GM21619 (cell line): ENCODE data around the gene PPP1CA.

Experiments used
- ATAC-seq: cut with Tn5 transposase; IDR thresholded peaks from one replicate; pipeline ENCODE4 v1.9.1; 2021; ENCODE audit not compliant: unreplicated experiment

Gene PPP1CA

DNA sequence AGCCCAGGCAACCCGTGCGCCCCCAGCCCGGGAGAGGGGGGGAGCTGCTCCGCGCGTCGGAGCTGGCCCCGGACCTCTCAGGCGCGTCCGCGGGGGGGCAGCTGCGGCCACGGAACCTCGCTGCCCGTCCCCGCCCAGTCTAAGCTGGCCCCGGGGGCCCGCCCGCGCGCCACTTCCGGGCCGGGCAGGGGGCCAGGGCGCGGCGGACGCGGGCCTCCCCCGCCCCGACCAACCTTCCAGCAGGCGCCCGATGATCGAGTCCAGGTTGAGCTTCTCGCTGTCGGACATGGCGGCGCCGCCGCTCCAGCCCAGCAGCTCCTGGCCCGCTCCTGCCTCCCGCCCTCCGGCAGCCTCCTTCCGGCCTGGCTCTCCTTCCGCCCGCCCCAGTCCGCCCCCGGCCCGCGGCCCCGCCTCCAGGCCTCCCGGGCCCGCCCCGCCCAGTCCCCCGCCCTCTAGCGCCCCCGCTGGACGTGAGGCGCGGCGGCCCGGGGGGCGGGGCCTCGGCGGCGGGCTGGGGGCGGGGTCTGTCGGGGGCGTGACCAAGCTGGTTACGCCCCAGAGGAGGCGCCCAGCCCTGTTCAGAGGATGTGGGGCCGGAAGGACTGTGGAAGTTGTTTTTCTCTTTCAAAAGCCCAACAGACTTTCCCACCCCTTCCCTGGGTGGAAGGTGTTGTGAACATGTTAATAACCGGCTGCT is at the start of gene PPP1CA:
PPP1CA (minus strand) TSS at position 364 of the 697 bp plus-strand sequence; CDS start at position 288, 76 bp downstream.
- peak; percentile 51 for ATAC-seq

DNA sequence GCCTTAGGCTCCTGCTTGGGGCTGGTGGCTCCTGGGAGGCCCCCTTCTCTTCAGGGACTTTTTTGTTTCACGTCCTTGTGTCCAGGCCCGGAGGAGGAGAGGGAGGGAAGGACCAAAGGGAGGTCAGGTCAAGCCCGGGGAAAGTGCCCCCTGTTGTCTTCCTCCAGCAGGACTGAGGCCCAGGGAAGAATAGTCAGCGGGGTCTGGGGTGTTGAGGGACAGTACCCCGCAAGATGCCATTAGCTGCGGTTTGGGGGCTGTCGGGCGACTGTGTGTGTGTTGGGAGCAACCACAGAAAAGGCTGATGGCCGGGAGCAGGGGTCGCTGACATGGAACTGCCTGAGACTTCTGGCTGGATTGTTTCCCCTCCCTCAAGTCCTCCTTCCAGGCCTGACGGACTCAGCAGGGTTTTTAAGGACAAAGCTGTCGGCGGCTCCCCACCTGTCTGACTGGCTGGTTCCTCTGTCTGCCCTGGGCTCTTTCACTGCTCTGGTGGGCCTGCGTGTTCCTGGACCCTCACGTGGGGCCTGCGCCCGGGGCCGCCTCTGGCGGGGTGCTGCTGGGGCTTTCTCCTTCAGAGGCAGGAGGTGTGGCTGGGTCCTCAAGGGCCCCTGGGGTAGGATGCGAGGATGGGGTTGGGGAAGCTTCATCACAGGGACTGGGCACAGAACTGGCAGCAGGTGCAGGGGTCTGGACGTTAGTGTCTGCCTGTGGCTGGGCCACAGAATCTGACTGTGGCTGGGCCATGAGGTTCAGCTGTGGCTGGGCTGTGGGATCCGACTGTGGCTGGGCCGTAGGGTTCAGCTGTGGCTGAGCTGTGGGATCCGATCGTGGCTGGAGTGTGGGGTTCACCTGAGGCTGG is 49.4 kb upstream of the PPP1CA start:
- ATAC-seq: no peak

DNA sequence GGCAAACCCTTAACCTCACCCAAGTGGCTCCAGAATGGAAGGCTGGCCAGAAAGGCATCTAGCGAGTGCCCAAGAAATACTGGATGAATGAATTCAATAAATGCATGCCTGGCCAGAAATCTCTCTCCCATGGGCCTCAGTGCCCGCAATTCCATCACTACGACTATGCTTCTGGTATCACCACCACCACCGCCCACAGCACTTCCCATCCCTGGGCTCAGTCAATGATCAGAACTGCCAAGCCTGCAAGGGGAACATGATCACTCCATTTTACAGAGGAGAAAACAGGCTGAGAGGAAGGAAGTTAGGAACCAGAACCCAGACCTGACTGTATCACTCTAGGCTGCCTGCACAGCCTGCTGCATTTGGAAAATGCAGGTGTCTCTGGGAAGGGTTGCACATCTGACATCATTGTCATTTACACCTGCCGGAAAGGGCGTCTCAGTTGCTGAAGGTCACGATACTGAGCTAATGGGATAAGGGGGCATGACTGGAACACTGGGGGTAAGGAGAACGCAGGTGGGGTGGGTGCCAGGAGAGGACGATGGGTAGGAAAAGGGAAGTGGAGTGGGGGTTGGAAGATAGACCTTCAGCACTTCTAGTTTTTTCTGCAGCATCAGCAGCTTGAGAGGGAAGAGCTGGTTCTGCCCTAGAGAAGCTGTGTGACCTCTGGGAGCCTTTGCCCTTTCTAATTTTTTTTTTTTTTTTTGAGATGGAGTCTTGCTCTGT is 47.6 kb upstream of the PPP1CA start:
- no peak for ATAC-seq

DNA sequence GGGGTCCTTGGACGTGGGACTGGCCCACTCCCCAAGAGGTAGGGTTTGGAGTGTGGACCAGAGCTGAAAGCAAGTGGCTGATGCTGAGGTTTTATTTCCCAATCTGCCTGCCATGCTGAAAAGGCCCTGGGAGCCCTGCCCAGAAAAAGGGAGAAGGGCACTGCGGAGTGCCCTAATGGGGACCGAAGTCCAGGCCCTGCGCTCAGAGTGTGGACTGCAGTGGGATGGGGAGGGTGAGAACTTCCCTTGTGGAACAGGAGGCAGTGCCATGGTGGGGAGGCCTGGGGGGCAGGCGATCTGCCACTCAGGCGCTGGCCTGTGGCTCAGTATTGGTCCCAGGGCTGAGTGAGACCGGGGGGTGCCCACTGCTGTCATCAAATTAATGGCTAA is 46.6 kb upstream of the PPP1CA start:
- ATAC-seq: no peak

DNA sequence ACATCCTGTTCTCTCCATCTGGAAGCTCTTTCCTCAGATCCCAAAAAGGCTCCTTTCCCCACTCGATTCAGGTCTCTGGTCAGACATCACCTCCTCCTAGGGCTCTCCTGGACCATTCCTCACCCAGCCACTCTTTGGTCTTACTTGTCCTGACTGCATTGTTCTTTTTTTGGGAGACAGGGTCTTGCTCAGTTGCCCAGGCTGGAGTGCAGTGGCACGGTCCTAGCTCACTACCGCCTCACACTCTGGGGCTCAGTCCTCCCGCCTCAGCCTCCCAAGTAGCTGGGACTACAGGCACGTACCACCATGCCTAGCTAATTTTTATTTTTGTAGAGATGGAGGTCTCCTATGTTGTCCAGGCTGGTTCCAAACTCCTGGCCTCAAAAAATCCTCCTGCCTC is 43.9 kb upstream of the PPP1CA start:
- ATAC-seq: no peak

DNA sequence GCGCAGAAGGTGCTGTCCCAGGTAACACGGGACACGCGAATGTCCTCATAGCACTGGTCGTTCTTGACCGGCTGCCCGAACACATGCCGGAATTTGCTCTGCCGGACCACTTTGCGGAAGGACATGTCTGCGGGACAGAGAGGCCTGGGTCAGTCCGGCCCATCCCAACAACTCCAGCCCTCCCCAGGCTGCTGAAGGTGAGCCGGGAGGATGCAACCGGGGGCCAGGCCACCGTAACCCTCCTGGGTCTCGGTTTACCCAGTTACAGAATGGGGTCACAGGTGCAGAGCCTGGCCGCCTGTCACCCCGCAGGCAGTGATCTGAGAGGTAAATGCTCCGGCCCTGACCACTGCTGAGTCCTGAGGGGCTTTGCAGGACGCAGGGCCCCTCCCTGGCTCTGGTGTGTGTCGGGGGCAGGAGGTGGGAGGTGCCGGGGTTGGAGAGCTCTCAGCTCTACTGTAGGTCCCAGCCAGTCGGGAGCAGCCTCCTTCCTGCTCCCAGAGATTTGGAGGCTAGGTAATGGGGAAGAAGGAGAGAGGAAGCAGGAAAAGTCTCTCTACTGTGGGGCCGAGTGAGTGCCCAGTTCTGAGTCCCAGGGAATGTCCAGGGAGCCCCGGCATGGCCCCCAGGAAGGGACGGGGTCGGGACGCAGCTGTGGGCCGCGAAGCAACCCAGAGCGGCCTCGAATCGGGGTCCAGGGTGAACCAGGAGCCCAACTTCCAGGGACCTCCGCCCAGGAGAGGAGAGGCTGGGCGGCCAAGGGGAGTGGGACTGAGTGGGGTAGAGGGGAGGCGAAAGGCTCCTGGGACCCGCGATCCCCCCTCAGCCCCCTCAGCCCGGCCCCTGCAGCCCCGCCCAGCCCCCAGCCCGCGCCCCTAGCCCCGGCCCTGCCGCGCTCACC is 41.1 kb upstream of the PPP1CA start:
- ATAC-seq: no peak

DNA sequence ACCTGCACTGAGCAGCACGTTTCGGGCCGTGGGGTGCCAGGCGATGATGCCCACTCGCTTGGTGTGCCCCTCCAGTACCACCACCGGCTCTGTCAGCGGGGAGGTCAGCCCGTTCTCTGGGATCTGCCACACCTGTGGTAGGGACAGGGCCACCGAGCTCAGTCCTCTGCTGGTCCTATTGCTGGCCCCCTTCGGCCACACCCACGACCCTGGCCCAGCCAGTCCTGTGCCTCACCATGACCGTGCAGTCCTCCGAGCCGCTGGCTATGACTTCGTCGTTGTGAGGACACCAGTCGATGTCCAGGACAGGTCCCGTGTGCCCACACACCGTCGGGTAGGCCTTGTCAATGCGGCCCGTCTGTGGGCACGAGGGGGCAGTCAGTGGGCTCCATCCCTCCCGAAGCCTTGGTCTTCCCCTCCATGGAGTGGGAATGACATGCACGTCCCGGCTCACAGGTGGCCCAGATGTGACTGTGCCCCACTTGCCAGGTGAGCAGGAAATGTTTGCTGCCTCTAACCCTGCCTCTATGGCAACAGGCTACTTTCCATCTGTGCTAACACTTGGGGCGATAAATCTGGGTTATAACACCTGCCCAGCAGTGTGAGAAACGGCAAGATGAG is 40.2 kb upstream of the PPP1CA start:
- ATAC-seq: no peak

DNA sequence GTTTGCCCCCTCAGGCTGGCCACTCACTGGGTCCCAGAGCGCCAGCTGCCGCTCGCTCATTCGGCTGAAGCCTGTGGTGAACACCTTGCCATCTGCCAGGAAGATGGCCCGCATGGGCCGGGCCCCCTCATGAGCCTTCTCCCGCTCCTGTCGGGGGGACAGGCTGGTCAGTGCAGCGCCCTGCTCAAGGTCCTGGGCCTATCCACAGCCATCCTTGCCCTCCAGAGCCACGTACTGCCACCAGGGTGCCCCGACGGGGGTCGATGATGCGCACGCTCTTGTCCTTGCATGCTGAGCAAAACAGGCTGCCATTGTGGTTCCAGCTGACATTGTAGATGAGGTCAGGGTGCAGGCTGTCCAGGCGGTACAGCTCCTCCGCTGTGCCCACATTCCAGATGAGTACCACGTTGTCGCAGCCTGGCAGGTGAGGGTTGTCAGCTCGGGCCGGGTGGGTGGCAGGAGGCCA is 39.5 kb upstream of the PPP1CA start:
- no peak for ATAC-seq

DNA sequence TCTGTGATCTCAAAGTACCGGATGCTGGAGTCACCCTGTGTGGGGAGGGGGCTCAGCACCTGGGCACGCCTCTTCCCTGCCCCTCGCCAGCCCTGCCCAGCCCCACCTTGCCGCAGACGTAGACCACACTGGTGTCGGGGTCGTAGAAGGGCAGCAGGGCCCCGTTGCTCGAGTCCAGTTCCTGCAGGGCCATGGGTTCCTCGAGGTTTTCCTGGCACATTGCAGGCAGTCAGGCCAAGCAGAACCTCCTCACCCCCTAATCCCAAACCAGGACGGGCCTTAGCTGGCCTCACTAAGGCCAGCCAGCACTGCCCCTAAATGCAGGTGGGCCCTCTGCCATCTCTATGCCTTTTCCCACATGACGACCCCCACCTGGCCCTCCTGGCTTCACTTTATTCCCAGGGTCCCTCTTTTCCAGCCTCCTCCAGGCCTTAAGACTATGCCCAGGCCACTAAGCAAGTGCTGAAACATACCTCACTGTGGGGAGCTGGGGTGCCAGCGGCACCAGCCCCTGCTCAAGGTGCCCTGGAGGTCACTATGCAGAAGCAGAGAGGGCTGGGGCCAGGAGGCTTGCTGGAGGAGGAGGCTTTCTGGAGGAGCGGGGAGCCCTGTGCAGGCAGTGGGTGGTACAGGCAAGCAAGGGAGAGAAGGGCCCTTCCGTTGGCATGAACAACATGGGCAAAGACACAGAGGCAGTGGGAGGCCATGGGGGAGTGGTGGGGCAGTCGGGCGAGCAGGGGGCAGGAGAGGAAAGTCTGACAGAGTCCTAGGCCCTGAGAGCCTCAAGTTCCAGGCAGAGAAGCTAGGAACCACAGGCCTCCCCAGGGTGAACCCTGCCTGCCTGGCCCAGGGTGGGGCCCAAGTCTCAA is 38.8 kb upstream of the PPP1CA start:
- ATAC-seq: no peak

DNA sequence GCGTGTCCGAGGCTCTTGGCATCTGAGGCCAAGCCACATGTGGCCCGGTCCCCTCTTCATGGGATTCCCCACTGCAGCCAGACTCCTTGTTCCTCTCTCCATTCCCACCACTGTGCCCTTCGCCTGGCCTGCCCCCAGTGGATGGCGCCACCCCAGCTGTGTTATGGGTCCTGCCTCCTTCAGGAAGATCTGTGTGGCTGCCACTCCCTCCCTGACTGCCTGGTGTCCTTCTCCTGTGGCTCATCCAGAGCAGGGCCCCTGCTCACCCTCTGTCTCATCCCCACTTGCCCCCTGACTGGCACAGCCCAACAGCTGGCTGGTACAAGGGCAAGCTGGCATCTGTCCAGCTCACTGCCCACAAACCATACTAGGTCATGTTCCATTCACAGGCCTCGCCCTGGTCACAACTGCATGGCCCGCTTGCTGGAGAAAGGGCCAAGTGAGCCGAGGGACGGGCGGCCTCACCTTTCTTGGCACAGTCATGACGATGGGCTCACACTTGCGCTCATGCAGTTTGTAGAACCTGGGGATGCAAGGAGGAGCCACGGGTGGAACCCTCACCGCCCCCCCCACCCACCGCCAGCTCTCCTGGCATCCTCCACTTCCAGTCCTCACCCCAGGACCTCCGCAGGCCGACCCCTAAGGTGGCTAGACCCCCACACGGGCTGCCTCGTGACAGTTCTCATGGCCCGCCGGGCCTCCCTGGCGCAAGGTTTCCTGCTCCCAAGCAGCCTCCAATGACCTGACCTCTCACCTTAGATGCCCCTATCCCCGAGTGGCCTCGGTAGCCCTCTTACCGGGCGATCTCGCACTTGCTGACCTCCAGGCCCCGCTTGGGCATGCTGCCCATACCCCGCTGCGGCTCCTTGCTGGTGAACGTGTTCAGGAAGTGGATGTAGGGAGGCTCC is 37.9 kb upstream of the PPP1CA start:
- ATAC-seq: no peak

DNA sequence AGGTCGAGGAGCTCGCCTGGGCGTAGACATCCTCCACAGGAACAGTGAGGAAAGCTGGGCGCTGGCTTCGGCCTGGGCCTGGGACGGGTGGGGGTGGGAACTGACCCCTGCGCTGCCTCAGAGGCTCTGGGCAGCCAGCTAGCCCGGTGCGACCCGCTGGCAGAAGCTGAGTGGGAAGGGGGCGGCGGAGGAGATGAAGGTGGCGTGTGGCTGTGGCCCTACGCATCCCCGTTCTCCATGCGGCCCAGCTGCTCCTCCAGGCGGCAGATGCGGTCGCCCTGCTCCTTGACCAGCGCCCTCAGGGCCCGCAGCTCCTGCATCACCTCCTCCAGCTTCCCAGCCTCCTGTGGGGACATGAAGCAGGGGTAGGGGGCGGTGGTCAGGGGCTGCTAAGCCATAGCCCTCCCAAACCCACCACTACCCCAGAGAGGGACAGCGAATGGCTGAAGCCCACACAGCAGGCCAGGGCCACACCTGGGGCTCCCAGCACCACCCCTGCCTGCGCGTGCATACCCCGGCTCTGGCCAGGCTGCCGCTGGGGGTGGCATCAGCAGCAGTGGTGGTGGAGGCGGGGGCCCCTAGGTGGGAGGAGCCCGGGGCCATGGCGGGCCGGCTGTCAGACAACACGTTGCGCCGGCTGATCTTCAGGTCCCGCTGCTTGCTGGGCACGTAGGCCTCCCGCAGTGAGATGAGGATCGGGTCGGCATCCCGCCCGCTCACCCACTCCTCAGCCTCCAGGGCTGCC is 36.7 kb upstream of the PPP1CA start:
- ATAC-seq: no peak

DNA sequence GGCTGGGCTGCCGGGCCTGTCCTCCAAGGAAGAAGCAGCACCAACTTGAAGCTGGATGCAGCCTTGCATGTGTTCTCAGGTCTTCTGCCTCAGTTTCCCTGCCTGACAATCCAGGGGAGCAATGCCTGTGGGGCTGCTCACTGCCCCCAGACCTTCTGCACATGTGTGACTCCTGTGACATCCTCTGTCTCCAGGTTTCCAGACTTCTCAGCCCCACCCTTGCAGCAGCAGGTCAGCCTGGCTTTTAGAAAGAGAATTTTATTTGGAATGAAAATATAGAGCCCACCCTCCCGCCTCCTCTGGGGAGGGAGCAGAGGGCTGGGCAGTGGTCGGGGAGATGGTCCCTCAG is 36.1 kb upstream of the PPP1CA start:
- ATAC-seq: no peak

DNA sequence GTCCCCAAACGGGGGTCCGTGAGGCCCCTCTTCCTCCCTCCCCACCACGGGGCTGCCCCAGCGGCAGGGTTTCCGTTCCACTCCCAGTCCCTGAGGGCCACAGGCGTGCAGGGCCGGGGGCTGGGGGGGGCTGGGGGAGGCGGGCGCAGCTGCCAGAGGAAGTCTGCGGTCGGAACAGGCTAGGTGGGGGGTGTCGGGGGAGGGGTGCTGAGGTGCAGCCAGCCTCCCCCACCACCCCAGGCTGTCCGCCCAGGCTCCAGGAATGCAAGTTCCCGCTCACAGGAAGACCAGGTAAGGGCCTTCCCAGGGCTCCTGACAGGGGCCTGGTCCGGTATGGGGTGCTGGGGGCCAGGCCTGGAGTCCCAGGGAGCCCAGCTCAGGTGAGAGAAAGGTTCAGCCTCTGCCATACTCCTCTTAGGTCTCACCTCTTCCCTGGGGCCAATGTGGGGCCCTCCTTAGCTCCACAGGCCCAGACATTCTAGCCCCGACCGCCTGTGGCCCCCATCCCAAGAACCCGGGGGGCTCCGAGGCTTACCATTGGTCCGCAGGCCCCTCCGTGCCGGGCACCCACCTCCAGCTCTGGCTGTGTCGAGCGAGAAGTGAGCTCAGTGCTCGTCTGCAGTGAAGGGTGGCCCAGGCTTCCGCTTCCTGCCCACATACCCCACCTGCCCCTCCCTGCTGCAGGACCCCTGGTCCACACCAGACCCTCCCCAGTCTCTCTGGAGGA is 35.6 kb upstream of the PPP1CA start, which contains the start of gene PTPRCAP:
PTPRCAP (minus strand) TSS at position 601 of the 727 bp plus-strand sequence; CDS start at position 538, 63 bp downstream.
- no peak for ATAC-seq

DNA sequence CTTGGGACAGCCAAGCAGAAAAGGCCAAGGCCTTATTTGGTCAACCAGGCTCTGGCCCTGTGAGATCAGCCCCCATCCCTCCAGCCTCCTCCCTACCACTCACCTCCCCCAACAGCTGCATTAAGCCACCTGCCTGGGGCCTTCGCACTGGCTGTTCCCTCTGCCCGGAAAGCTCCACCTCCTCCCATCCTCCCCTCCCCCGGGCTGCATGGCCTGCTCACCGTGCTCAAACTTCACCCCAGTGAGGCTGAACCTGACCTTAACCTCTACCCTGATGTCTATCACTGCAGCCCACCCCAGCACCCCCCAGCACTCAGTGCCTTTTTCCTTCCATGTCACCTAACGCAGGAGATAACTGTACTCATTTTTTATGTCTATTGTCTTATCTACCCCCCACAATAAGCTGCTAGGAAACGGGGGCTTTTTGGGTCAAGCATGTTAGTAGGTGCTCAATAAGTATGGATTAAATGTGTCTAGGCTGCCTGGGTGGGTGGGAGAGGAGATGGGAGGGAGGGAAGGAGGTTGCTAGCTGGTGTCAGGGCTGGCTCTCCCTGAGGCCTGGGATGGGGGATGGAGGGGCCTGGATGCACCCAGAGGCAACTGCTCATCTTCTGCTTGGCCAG is 34.9 kb upstream of the PPP1CA start:
- peak; percentile 35 for ATAC-seq

DNA sequence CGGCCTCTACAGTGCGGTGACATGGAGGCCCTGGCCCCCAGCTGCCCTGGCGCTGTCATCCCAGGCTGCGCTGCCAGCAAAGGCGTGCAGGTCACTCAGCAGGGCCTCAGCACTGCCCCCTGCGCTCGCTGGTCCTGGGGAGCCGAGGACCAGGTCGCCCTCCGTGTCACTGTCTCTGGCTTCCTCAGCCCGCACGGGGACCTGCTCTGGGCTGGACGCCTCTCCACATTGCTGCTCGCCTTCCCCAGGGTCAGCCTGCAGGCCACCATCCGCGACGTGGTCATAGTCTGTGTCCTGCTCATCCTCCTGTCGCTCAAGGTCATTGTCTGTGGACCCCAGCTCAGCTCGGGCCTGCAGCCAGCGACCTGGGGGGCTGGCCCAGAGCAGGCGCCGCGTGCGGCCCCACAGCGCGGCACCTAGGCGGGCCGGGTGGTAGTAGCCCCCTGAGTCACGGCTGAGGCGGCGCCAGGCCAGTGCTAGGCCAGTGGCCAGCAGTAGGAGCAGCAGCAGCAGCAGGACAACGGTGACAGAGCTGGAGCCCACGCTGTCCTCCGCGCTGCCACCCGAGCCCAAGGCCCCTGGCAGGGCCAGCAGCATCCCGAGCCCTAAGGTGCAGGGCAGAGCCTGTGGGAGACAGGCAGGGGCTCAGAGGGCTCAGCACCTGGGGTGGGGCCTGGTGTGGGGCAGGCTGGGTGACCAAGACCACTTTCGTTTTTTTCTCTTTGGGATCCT is 34.2 kb upstream of the PPP1CA start:
- ATAC-seq: no peak
